Testis (tissue), 3 donors: ENCODE results near the gene KCNB1. TPM values are rescaled to one million over a fixed set of nuclear protein-coding genes. Genes with fewer than 3 reads are reported as not detected.

Experiments
- DNase-seq: peaks from one replicate; pipeline ENCODE4 v3.0.0-alpha.2; 2019
- H3K27ac ChIP-seq, 2 donors: fragments of 200-600 bp; sonication (generic); one replicate each; pipeline ENCODE4 v1.5.1; 2019
- H3K27me3 ChIP-seq: fragments of 200-600 bp; sonication (generic); one replicate; pipeline ENCODE4 v1.5.1; 2019
- H3K36me3 ChIP-seq: fragments of 200-600 bp; sonication (generic); one replicate; pipeline ENCODE4 v1.5.1; 2017; ENCODE audit warnings: low read depth; ENCODE audit errors: missing control alignments
- H3K4me1 ChIP-seq: fragments of 200-600 bp; sonication (generic); one replicate; pipeline ENCODE4 v1.5.1; 2019
- H3K4me3 ChIP-seq, 2 donors: fragments of 200-600 bp; sonication (generic); one replicate each; pipeline ENCODE4 v1.5.1; 2017 to 2019
- H3K9me3 ChIP-seq: fragments of 200-600 bp; sonication (generic); one replicate; pipeline ENCODE4 v1.5.1; 2017
- POLR2A ChIP-seq: fragments of 450-650 bp; IDR thresholded peaks from one replicate; pipeline ENCODE4 v1.6.1; 2017; ENCODE audit warnings: antibody characterized with exemption, mild to moderate bottlenecking, moderate library complexity
- WGBS, 2 donors: methylation state at CpG; one replicate each; pipeline ENCODE4 v1.1.5; 2018; 5-methylcytosine and 5-hydroxymethylcytosine counted together
- intact Hi-C: fragments of 100-400 bp; cut with DNase I; formaldehyde crosslinking; loops from one replicate; pipeline ENCODE4 v1.15.1; 2023; ENCODE audit warnings: low total_unique reads
- polyA plus RNA-seq: library from polyadenylated mRNA; stranded (reverse); fragments of 350-450 nt; fragmentation: Illumina TruSeq; extraction: RNeasy Lipid Tissue Mini Kit (QIAGEN cat#74804); gene quantifications from one replicate; pipeline ENCODE4 v1.2.3, GENCODE V29; 2014; ENCODE audit warnings: low read depth, low replicate concordance; ENCODE audit not compliant: insufficient read depth
- total RNA-seq, 2 donors: library from RNA; depleted of rRNA; stranded (reverse); fragments of >200 nt; gene quantifications; one replicate each; pipeline ENCODE4 v1.2.3, GENCODE V29; 2016
- TF ChIP-seq, protein P1 (sequence below), 3 experiments: fragments of 450-650 bp in 2 of 3; fragments of 200-600 bp in 1 of 3; sonication (generic) in 1 of 3; IDR thresholded peaks; one replicate each; pipeline ENCODE4 v1.5.1; 2016 to 2019; ENCODE audit warnings: antibody characterized with exemption in 3 of 3, mild to moderate bottlenecking in 2 of 3, moderate library complexity in 1 of 3

The KCNB1 gene
- total and polyA plus RNA-seq, 3 donors from 2014 or later = 1.5 to 4.6 (median 2.3) TPM

DNA sequence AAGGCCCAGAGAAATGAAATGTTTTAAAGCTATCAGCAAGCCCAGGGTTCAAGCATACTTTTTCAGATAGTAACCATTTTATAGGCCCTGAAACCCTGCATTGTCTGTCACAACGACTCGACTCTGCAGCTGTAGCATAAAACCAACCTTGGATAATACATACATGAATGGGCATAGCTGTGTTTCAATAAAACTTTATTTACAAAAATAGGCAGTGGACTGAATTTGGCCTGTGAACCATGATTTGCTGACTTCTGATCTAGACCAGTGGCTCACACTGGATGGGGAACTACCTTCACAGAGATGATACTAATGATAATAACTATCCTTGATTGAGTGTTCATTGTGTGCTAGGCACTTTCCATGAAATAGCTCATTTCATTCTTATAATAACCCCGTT, 107.3 kb downstream of the KCNB1 start:
- H3K27me3 ChIP-seq = no peaks in the 10 kb centered on the region
- no peak for DNase-seq
- no peak overlapping the region for H3K27ac ChIP-seq
- no peaks in the 10 kb centered on the region for H3K9me3 ChIP-seq
- 83 to 96% methylated on average over 3 of the region's 3 CpGs for WGBS, 2 donors
- no peak for TF ChIP-seq POLR2A
- TF ChIP-seq, protein P1, sequence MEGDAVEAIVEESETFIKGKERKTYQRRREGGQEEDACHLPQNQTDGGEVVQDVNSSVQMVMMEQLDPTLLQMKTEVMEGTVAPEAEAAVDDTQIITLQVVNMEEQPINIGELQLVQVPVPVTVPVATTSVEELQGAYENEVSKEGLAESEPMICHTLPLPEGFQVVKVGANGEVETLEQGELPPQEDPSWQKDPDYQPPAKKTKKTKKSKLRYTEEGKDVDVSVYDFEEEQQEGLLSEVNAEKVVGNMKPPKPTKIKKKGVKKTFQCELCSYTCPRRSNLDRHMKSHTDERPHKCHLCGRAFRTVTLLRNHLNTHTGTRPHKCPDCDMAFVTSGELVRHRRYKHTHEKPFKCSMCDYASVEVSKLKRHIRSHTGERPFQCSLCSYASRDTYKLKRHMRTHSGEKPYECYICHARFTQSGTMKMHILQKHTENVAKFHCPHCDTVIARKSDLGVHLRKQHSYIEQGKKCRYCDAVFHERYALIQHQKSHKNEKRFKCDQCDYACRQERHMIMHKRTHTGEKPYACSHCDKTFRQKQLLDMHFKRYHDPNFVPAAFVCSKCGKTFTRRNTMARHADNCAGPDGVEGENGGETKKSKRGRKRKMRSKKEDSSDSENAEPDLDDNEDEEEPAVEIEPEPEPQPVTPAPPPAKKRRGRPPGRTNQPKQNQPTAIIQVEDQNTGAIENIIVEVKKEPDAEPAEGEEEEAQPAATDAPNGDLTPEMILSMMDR (IDR thresholded peaks at IDR 0.05) = no peak
- H3K4me3 ChIP-seq = no peak overlapping the region
- intact Hi-C loops = no loop called here
- H3K4me1 ChIP-seq = no peaks in the 10 kb centered on the region
- no peaks in the 10 kb centered on the region for H3K36me3 ChIP-seq

DNA sequence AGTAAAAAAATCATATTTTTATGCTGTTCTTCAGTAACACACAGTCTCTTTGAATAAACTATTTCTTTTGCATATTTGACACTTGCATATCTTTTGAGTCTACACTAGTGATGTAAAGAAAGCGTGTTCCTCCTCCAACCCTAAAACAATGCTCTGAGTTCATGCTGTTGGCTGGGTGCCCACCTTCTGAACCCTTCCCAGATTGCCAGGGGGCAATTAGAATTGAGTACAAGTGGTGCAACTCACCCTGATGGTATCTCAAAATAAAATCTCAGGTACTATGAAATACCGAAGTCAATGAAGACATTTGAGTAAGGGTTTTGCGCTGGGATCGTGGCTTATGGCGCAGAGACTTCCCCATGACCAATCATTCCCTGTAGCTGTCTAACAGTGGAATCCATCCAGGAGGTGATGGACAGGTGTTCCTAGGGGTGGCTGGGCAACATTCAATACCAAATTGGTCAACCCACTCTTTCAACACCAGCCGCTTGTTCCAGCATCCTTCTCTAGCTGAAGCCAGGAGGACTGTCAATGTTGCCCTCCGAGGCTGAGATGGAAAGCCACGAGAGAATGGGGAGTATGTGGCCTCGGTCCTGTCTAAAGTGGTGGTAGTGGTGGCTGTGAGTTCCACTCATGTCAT, 110.3 kb downstream of the KCNB1 start:
- WGBS, 2 donors = 90 to 94% methylated on average over 9 of the region's 9 CpGs
- no peak for DNase-seq

DNA sequence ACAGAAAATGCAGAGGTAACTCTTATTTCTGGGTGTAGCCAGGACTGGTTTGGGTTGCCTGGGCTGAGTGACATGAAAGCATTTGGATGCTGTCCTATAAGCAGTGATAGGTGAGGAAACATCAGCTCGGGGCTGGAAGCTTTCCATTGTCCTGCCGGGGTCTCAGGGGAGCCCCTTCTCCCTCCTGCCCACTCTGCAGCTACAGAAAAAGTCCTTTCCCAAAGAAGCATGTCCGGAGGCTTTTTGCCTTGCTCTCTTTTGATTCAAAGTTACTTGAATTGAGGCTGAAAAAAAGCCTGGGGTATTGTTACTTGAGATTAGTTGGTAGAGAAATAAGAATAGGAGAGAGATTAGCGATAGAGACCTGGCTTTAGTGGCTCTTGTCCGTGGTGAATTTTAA, 113.9 kb downstream of the KCNB1 start:
- no peaks in the 10 kb centered on the region for H3K27me3 ChIP-seq
- no peaks in the 10 kb centered on the region for H3K9me3 ChIP-seq
- intact Hi-C loops = no loop called here
- no peaks in the 10 kb centered on the region for H3K36me3 ChIP-seq
- WGBS, 2 donors = 65 to 74% methylated on average over 5 of the region's 5 CpGs
- TF ChIP-seq, protein P1 (IDR thresholded peaks at IDR 0.05) = no peak
- no peak for TF ChIP-seq POLR2A
- H3K4me1 ChIP-seq = no peaks in the 10 kb centered on the region
- H3K4me3 ChIP-seq = no peak overlapping the region
- H3K27ac ChIP-seq = no peak overlapping the region
- no peak for DNase-seq

More for the DNA sequence above, 110.3 kb downstream of the KCNB1 start:
- H3K4me3 ChIP-seq = no peak overlapping the region
- no peaks in the 10 kb centered on the region for H3K36me3 ChIP-seq
- no peaks in the 10 kb centered on the region for H3K4me1 ChIP-seq
- intact Hi-C loops = no loop called here
- no peak overlapping the region for H3K27ac ChIP-seq
- no peaks in the 10 kb centered on the region for H3K9me3 ChIP-seq
- TF ChIP-seq, protein P1 (IDR thresholded peaks at IDR 0.05) = no peak
- no peak for TF ChIP-seq POLR2A
- no peaks in the 10 kb centered on the region for H3K27me3 ChIP-seq

DNA sequence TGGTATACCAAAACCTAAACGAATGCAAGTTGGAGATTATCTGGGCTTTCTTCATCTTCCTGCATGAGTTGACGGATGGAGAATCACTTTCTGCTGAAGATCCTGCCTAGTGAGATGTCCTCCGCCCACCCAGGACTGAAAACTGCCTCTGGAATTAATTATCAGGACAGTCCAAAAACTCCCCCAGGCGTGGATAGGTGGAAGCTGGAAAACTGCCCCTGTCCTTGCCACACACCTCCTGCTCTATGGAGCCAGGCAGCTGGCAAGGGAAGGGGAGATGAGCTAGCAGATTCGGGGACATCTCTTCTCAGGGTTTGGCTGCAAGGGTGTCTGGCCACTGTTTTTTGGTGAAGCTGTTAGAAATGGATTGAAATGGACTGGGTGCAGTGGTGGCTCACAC, 115.4 kb downstream of the KCNB1 start:
- intact Hi-C loops = no loop called here
- DNase-seq = no peak
- no peak overlapping the region for H3K27ac ChIP-seq
- H3K4me3 ChIP-seq = no peak overlapping the region
- H3K36me3 ChIP-seq = no peaks in the 10 kb centered on the region
- H3K9me3 ChIP-seq = no peaks in the 10 kb centered on the region
- 60 to 70% methylated on average over 4 to 5 of the region's 5 CpGs for WGBS, 2 donors
- TF ChIP-seq, protein P1 (IDR thresholded peaks at IDR 0.05) = no peak
- no peak for TF ChIP-seq POLR2A
- no peaks in the 10 kb centered on the region for H3K27me3 ChIP-seq
- H3K4me1 ChIP-seq = no peaks in the 10 kb centered on the region

DNA sequence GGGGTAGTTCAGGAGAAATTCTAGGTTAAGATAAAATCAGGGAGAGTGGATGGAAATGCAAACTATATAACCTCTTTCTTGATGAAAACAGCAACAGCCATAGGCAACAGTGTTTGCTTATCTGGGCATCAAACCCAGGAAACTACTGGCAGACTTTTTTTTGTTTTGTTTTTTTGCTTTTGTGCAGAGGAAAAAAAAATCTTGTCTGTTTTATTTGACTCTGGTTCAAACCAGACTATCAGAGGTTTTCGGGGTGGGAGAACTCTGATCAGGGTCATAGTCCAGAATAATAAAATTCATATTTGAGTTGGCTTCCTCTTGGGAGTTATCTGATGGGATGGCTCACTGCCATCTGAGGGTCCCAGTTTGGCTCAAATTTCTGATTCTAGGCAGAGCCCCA, 115.8 kb downstream of the KCNB1 start:
- no peak overlapping the region for H3K4me3 ChIP-seq
- no peaks in the 10 kb centered on the region for H3K4me1 ChIP-seq
- no peaks in the 10 kb centered on the region for H3K9me3 ChIP-seq
- H3K27me3 ChIP-seq = no peaks in the 10 kb centered on the region
- intact Hi-C loops = no loop called here
- TF ChIP-seq, protein P1 (IDR thresholded peaks at IDR 0.05) = no peak
- TF ChIP-seq POLR2A = no peak
- no peak overlapping the region for H3K27ac ChIP-seq
- no peak for DNase-seq
- 45 to 77% methylated on average over 1 of the region's 1 CpG for WGBS, 2 donors
- H3K36me3 ChIP-seq = no peaks in the 10 kb centered on the region
